IMR-90 (cell line): Measurements from ENCODE around the gene IL1RL1. TPM values are rescaled to one million over a fixed set of nuclear protein-coding genes. Genes with fewer than 3 reads are reported as not detected.
A peak's percentile ranks its signal among the peaks of the same experiment; 100 is the strongest.

Source experiments
- ATAC-seq: fragments of 200-7000 bp; cut with Tn5 transposase; 2 replicates; pipeline ENCODE4 v1.9.1; 2020; ENCODE audit warnings: low read depth, mild to moderate bottlenecking, moderate library complexity
- BruUV-seq: library from RNA; stranded (reverse); fragments of 400-500 nt; replicated peaks from 2 replicates; lab custom pipeline; 2021; lab: Mats Ljungman, UMichigan
- CTCF ChIA-PET: fragments of 300-600 bp; formaldehyde crosslinking; extraction: SDS; loops from one replicate; lab custom pipeline; 2021; ENCODE audit warnings: antibody characterized with exemption; lab: Yijun Ruan, JAX
- POLR2A ChIA-PET: fragments of 300-600 bp; sonication (Branson Sonifier 250); formaldehyde crosslinking; loops from one replicate; lab custom pipeline; 2022; ENCODE audit warnings: antibody characterized with exemption; ENCODE audit not compliant: unreplicated experiment; lab: Charles Lee
- DNase-seq: peaks from one replicate; pipeline ENCODE4 v3.0.0; 2013
- H2AFZ ChIP-seq: replicated peaks from 2 replicates; pipeline ENCODE3; 2013; ENCODE audit warnings: low read length, mild to moderate bottlenecking; ENCODE audit not compliant: poor library complexity
- H2AK5ac ChIP-seq: 2 replicates; pipeline ENCODE4 v1.6.1; 2013; ENCODE audit warnings: low read depth, low read length, inconsistent platforms
- H2AK9ac ChIP-seq: replicated peaks from 2 replicates; pipeline ENCODE3; 2013; ENCODE audit warnings: mild to moderate bottlenecking, low read depth, low read length, moderate library complexity; ENCODE audit not compliant: poor library complexity
- H2BK120ac ChIP-seq: 2 replicates; pipeline ENCODE4 v1.6.1; 2013; ENCODE audit warnings: low read depth, low read length, inconsistent platforms
- H2BK15ac ChIP-seq: 3 replicates; pipeline ENCODE4 v1.6.1; 2013; ENCODE audit warnings: low read depth, low read length, inconsistent platforms
- H2BK20ac ChIP-seq: 2 replicates; pipeline ENCODE4 v1.6.1; 2013; ENCODE audit warnings: low read depth, mild to moderate bottlenecking, inconsistent platforms, low read length, moderate library complexity
- H2BK5ac ChIP-seq: 2 replicates; pipeline ENCODE4 v1.6.1; 2013; ENCODE audit warnings: mild to moderate bottlenecking, low read depth, low read length, inconsistent platforms; ENCODE audit not compliant: poor library complexity, severe bottlenecking
- H3K14ac ChIP-seq: replicated peaks from 2 replicates; pipeline ENCODE4 v1.6.1; 2013; ENCODE audit warnings: low read depth, low read length, inconsistent platforms
- H3K18ac ChIP-seq: 2 replicates; pipeline ENCODE4 v1.6.1; 2013; ENCODE audit warnings: low read depth, low read length, control low read depth
- H3K23ac ChIP-seq: 2 replicates; pipeline ENCODE4 v1.6.1; 2013; ENCODE audit warnings: low read depth, low read length, inconsistent platforms
- H3K27ac ChIP-seq: 2 replicates; pipeline ENCODE4 v1.5.1; 2013; ENCODE audit warnings: mild to moderate bottlenecking, control low read depth, low read length; ENCODE audit not compliant: insufficient read depth
- H3K27me3 ChIP-seq: 2 replicates; pipeline ENCODE4 v1.6.1; 2013; ENCODE audit warnings: low read length; ENCODE audit not compliant: control insufficient read depth, insufficient read depth
- H3K36me3 ChIP-seq: 2 replicates; pipeline ENCODE4 v1.6.1; 2013; ENCODE audit warnings: low read length, mixed read lengths; ENCODE audit not compliant: control insufficient read depth, insufficient read depth
- H3K4ac ChIP-seq: 2 replicates; pipeline ENCODE4 v1.6.1; 2013; ENCODE audit warnings: low read depth, low read length, inconsistent platforms
- H3K4me1 ChIP-seq: 2 replicates; pipeline ENCODE4 v1.6.1; 2013; ENCODE audit warnings: low read length, mixed read lengths; ENCODE audit not compliant: control insufficient read depth, insufficient read depth
- H3K4me2 ChIP-seq: 2 replicates; pipeline ENCODE4 v1.6.1; 2013; ENCODE audit warnings: low read depth, mild to moderate bottlenecking, control low read depth, low read length, moderate library complexity
- H3K4me3 ChIP-seq: 2 replicates; pipeline ENCODE4 v1.5.1; 2013; ENCODE audit warnings: low read depth, mild to moderate bottlenecking, control low read depth, low read length, moderate library complexity; ENCODE audit not compliant: insufficient read depth
- H3K56ac ChIP-seq: 2 replicates; pipeline ENCODE4 v1.6.1; 2013; ENCODE audit warnings: low read length, inconsistent platforms; ENCODE audit not compliant: insufficient read depth; ENCODE audit errors: extremely low read depth
- H3K79me1 ChIP-seq, 2 experiments: 2 replicates each; pipeline ENCODE4 v1.6.1; 2013; ENCODE audit warnings: low read length in 2 of 2, inconsistent platforms in 1 of 2, low read depth in 1 of 2
- H3K9ac ChIP-seq: 2 replicates; pipeline ENCODE4 v1.6.1; 2013; ENCODE audit warnings: low read depth, low read length, control low read depth
- H3K9me1 ChIP-seq: 2 replicates; pipeline ENCODE4 v1.6.1; 2013; ENCODE audit warnings: low read length, inconsistent platforms; ENCODE audit not compliant: insufficient read depth
- H3K9me3 ChIP-seq: 2 replicates; pipeline ENCODE4 v1.6.1; 2013; ENCODE audit warnings: low read length; ENCODE audit not compliant: control insufficient read depth, insufficient read depth
- H4K20me1 ChIP-seq: 2 replicates; pipeline ENCODE4 v1.6.1; 2013; ENCODE audit warnings: low read length, inconsistent platforms; ENCODE audit not compliant: insufficient read depth
- H4K5ac ChIP-seq: 2 replicates; pipeline ENCODE4 v1.6.1; 2013; ENCODE audit warnings: mild to moderate bottlenecking, low read depth, low read length, control low read depth
- H4K8ac ChIP-seq, 2 experiments: 2 replicates each; pipeline ENCODE4 v1.6.1; 2013; ENCODE audit warnings: low read depth in 2 of 2, low read length in 2 of 2, control low read depth in 1 of 2, inconsistent platforms in 1 of 2
- H4K91ac ChIP-seq: 2 replicates; pipeline ENCODE4 v1.6.1; 2013; ENCODE audit warnings: low read depth, low read length, inconsistent platforms; ENCODE audit not compliant: insufficient read depth
- MAFK ChIP-seq: IDR thresholded peaks from 2 replicates; pipeline ENCODE4 v1.6.1; 2012; ENCODE audit warnings: low read depth, low read length, improper control_type of control experiment
- POLR2A ChIP-seq: IDR thresholded peaks from 2 replicates; pipeline ENCODE4 v1.6.1; 2012; ENCODE audit warnings: mild to moderate bottlenecking, low read depth, low read length
- USF2 ChIP-seq: fragments of 150-350 bp; IDR thresholded peaks from 2 replicates; pipeline ENCODE4 v1.6.1; 2017; ENCODE audit warnings: mild to moderate bottlenecking, antibody characterized with exemption, low read length, low read depth
- WGBS, 2 experiments: methylation state at CpG; one replicate each; pipeline versions ENCODE4 v1.1.5 to v1.1.7; 2013; ENCODE audit warnings: missing lambda C conversion rate in 2 of 2; ENCODE audit not compliant: insufficient read length in 1 of 2; ENCODE audit errors: extremely low coverage in 2 of 2; 5-methylcytosine and 5-hydroxymethylcytosine counted together
- dilution Hi-C: fragments of 300-500 bp; cut with HindIII; formaldehyde crosslinking; loops from one replicate; pipeline ENCODE4 v1.14.3; 2018; ENCODE audit warnings: low sequenced_read_pairs; ENCODE audit not compliant: unreplicated experiment
- in situ Hi-C: fragments of 300-500 bp; cut with MboI; formaldehyde crosslinking; loops from 3 replicates; pipeline ENCODE4 v1.14.3; 2019; ENCODE audit warnings: low sequenced_read_pairs, inconsistent platforms, mixed read lengths
- intact Hi-C: fragments of 100-400 bp; cut with micrococcal nuclease; formaldehyde crosslinking; loops from 2 replicates; pipeline ENCODE4 v1.10.0; 2022
- polyA plus RNA-seq, 3 experiments: library from polyadenylated mRNA; depleted of rRNA; stranded (reverse); fragments of >200 nt; gene quantifications; 2 replicates each; pipeline ENCODE4 v1.2.3, GENCODE V29; 2012; ENCODE audit warnings: low replicate concordance in 1 of 3
- total RNA-seq: library from RNA; depleted of rRNA; stranded (reverse); fragments of >200 nt; gene quantifications from 2 replicates; pipeline ENCODE4 v1.2.3, GENCODE V29; 2012

The IL1RL1 gene
- total and polyA plus RNA-seq, 2 of the 4 experiments (the other 2 are of a cell fraction), result under 0.01 to 0.14 TPM

- dilution Hi-C loops, result no loop called here
- no peaks in the 10 kb centered on the region for H3K9me3 ChIP-seq
- ChIA-PET POLR2A (no interaction called here), CTCF (interaction anchor here (1.4 kb wide), 1 partner anchor 39 kb away, joined by 3 read pairs; no protein-coding TSS in a partner anchor)
- no peaks in the 10 kb centered on the region for H3K79me1 ChIP-seq
- H3K27me3 ChIP-seq, result peaks cover 5% of the 10 kb centered on the region; the same call in 1 of the 2 replicates
- no peak overlapping the region for H4K91ac ChIP-seq
- no peak overlapping the region for H3K18ac ChIP-seq
- peaks cover 2% of the 10 kb centered on the region; the same call in 1 of the 2 replicates for H3K4me1 ChIP-seq
- no peak for ATAC-seq
- no peak overlapping the region for H2BK5ac ChIP-seq
- no peak overlapping the region for H3K56ac ChIP-seq
- H3K9ac ChIP-seq, result no peak overlapping the region
- H3K14ac ChIP-seq, result no peak overlapping the region
- H3K9me1 ChIP-seq, result no peaks in the 10 kb centered on the region; the same call in 1 of the 2 replicates
- no peaks in the 10 kb centered on the region for H4K20me1 ChIP-seq
- no CpG with 5 or more reads among the region's 3 CpGs for WGBS, 2 experiments
- no peak overlapping the region for H2BK15ac ChIP-seq
- H3K36me3 ChIP-seq, result no peaks in the 10 kb centered on the region
- BruUV-seq, result no TSS peak
- H3K4me2 ChIP-seq, result no peak overlapping the region
- H4K5ac ChIP-seq, result no peak overlapping the region
- H3K4me3 ChIP-seq, result no peak overlapping the region
- DNase-seq, result no peak
- in situ Hi-C loops, result no loop called here
- no peak overlapping the region for H2BK120ac ChIP-seq
- H3K4ac ChIP-seq, result no peak overlapping the region
- no peak overlapping the region for H2AK5ac ChIP-seq
- no peak overlapping the region for H2AK9ac ChIP-seq
- H2BK20ac ChIP-seq, result no peak overlapping the region
- H2AFZ ChIP-seq, result no peak overlapping the region
- H3K23ac ChIP-seq, result no peak overlapping the region
- intact Hi-C loops, result no loop called here
- H4K8ac ChIP-seq, result no peak overlapping the region
- no peak for TF ChIP-seq POLR2A
- peak; percentile 26; the same call in 1 of the 2 replicates for TF ChIP-seq MAFK
- TF ChIP-seq USF2, result no peak
- H3K27ac ChIP-seq, result no peak overlapping the region
Measured at GRCh38 chr2:102337481-102338386, 26.4 kb downstream of the IL1RL1 start.
